DND-41 (cell line): ENCODE measurements around the gene A3GALT2.

Experiments
- CTCF ChIP-seq: IDR thresholded peaks from 2 replicates; pipeline ENCODE4 v1.5.1; 2012; ENCODE audit warnings: borderline replicate concordance, low read length, moderate library complexity, mild to moderate bottlenecking; ENCODE audit not compliant: poor library complexity, severe bottlenecking; ENCODE audit errors: extremely low read depth
- EZH2 ChIP-seq: IDR thresholded peaks from 3 replicates; pipeline ENCODE4 v1.6.1; 2012; ENCODE audit warnings: borderline replicate concordance, low read depth, mild to moderate bottlenecking, moderate library complexity, low read length, inconsistent platforms; ENCODE audit not compliant: severe bottlenecking

GRCh38 chr1:33358795-33359503 is 38.1 kb upstream of the A3GALT2 start:
- TF ChIP-seq EZH2 (no peak), CTCF (no peak)
